Activated naive CD4-positive, alpha-beta T cell treated with anti-CD3 and anti-CD28 coated beads, Interleukin-2, amount 50 U/mL, for 72 hours (primary cell): Measurements from ENCODE around the gene CLDN22. TPM values are rescaled to one million over a fixed set of nuclear protein-coding genes. Genes with fewer than 3 reads are reported as not detected.

Experiments
- ATAC-seq, 2 donors: fragments of 150-1000 bp; cut with Tn5 transposase; 2 replicates each; pipeline ENCODE4 v1.10.0; 2021; ENCODE audit warnings: mild to moderate bottlenecking in 2 of 2, moderate library complexity in 2 of 2
- DNase-seq, 2 donors: peaks; one replicate each; pipeline ENCODE4 v3.0.0; 2021 to 2022; ENCODE audit warnings: low spot score in 2 of 2
- H3K27ac Mint-ChIP-seq, 2 donors: one replicate each; pipeline ENCODE4 v1.8.0; 2022; ENCODE audit warnings: mild to moderate bottlenecking in 2 of 2, mixed read lengths in 2 of 2
- H3K36me3 Mint-ChIP-seq, 2 donors: one replicate each; pipeline ENCODE4 v1.8.0; 2022; ENCODE audit warnings: mixed read lengths in 2 of 2
- H3K9me3 Mint-ChIP-seq, 2 donors: one replicate each; pipeline ENCODE4 v1.8.0; 2022; ENCODE audit warnings: mixed read lengths in 2 of 2
- total RNA-seq, 2 donors: library from RNA; stranded (reverse); gene quantifications; one replicate each; pipeline ENCODE4 v1.2.3, GENCODE V29; 2022

Gene CLDN22
- total RNA-seq, 2 donors from 2014 or later = not detected

GRCh38 chr4:183276106-183276505, 44.0 kb downstream of the CLDN22 start:
- no peak for ATAC-seq
- Mint-ChIP-seq H3K27ac (no peak overlapping the region), H3K9me3 (peaks cover 5 to 12% of the 10 kb centered on the region in 2 donors), H3K36me3 (peaks cover 12 to 13% of the 10 kb centered on the region in 2 donors)
- no peak for DNase-seq

DNA sequence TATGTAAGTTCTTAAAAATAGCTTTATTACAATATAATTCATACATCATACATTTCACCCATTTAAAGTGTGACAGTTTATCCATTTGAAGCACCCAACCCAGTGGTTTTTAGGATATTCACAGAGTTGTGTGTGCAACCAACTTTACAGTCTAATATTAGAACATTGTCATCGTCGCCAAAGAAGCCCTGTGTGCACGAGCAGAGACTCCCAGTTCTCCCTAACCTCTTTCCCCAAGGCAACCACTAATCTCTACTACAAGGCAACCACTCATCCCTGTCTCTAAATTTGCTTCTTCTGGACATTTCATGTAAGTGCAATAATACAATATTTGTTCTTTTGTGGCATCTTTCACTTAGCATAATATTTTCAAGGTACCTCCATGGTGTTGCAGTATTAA, 47.7 kb downstream of the CLDN22 start:
- H3K36me3 Mint-ChIP-seq = peaks cover 12 to 13% of the 10 kb centered on the region in 2 donors

DNA sequence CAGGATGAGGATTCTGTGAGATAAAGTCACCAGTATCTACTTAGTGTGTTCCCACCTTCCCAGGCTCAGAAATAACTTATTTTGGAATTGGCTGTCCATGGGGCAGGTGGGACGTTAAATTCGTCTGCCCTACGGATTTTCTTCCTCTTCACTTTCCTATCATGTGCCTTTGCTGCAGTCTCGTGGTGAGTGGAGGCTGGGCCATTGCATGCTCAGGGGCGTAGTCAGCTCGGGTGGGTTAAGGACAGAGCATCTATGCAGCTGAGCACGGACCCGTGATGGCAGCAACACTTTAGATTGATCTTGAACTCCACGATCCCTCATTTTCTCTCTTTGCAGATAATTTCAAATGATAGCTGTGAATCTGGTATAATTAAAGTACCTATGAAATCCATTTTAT, 51.5 kb downstream of the CLDN22 start:
- Mint-ChIP-seq H3K36me3 (no peaks in the 10 kb centered on the region), H3K27ac (no peak overlapping the region), H3K9me3 (no peaks in the 10 kb centered on the region)
- ATAC-seq = no peak
- DNase-seq = no peak

More for the DNA sequence above, 47.7 kb downstream of the CLDN22 start:
- Mint-ChIP-seq H3K27ac (no peak overlapping the region), H3K9me3 (peaks cover 5 to 12% of the 10 kb centered on the region in 2 donors)
- DNase-seq (no peak), ATAC-seq (no peak)

Other genes starting within 250 kb of the CLDN22 start
- gene WWC2, start 221.0 kb downstream of the CLDN22 start, total RNA-seq = 1 to 10 TPM; 3.1 to 3.8 TPM
- gene CLDN24, start 2.1 kb upstream of the CLDN22 start, total RNA-seq = not detected
- gene CDKN2AIP, start 124.4 kb upstream of the CLDN22 start, total RNA-seq = 10 to 100 TPM; 22.1 to 34.1 TPM
- gene ING2, start 184.8 kb upstream of the CLDN22 start, total RNA-seq = 10 to 100 TPM; 18.8 to 21.3 TPM